GM18520 (cell line): ENCODE results near the gene PCMT1.
"Not testable (repeated sequence)": the region's sequence is repeated elsewhere in the genome, so short reads cannot be mapped to it uniquely, and the experiment has no call there.

ENCODE experiments used
- ATAC-seq: cut with Tn5 transposase; IDR thresholded peaks from one replicate; pipeline ENCODE4 v1.9.1; 2021; ENCODE audit not compliant: unreplicated experiment

PCMT1 gene

GRCh38 chr6:149749082-149749593 is 403 bp upstream of the PCMT1 start:
- ATAC-seq: not testable (repeated sequence)

GRCh38 chr6:149750136-149750609 is 632 bp downstream of the PCMT1 start:
- ATAC-seq: peak; percentile 17

- ATAC-seq: no peak
These were observed 1.7 kb downstream of the PCMT1 start for GRCh38 chr6:149751239-149751638.

- ATAC-seq: not testable (repeated sequence)
These were observed 2.4 kb downstream of the PCMT1 start for GRCh38 chr6:149751920-149752319.

- no peak for ATAC-seq
These were observed 3.2 kb downstream of the PCMT1 start for GRCh38 chr6:149752600-149753373.

- not testable (repeated sequence) for ATAC-seq
These were observed 3.8 kb downstream of the PCMT1 start for GRCh38 chr6:149753374-149753637.

GRCh38 chr6:149754548-149754947 is 5.0 kb downstream of the PCMT1 start:
- ATAC-seq: no peak

- ATAC-seq: no peak
These were observed 6.0 kb downstream of the PCMT1 start for GRCh38 chr6:149755300-149756260.

- ATAC-seq: no peak
These were observed 6.7 kb downstream of the PCMT1 start for GRCh38 chr6:149756261-149756636.

- peak; percentile 95 for ATAC-seq
These were observed 11.9 kb downstream of the PCMT1 start for GRCh38 chr6:149761438-149761837.

GRCh38 chr6:149763866-149764265 is 14.3 kb downstream of the PCMT1 start:
- ATAC-seq: no peak

- no peak for ATAC-seq
These were observed 16.7 kb downstream of the PCMT1 start for GRCh38 chr6:149766156-149766769.

- no peak for ATAC-seq
These were observed 20.1 kb downstream of the PCMT1 start for GRCh38 chr6:149769676-149770075.

- ATAC-seq: no peak
These were observed 21.6 kb downstream of the PCMT1 start for GRCh38 chr6:149771185-149771584.

- no peak for ATAC-seq
These were observed 22.4 kb downstream of the PCMT1 start for GRCh38 chr6:149771925-149772324.

- no peak for ATAC-seq
These were observed 28.1 kb downstream of the PCMT1 start for GRCh38 chr6:149777624-149778023.

- no peak for ATAC-seq
These were observed 30.1 kb downstream of the PCMT1 start for GRCh38 chr6:149779644-149779963.

- ATAC-seq: no peak
These were observed 32.2 kb downstream of the PCMT1 start for GRCh38 chr6:149781715-149782114.

- ATAC-seq: no peak
These were observed 32.8 kb downstream of the PCMT1 start for GRCh38 chr6:149782337-149782736.

GRCh38 chr6:149783551-149783950 is 34.0 kb downstream of the PCMT1 start:
- ATAC-seq: no peak

- ATAC-seq: no peak
These were observed 56.6 kb downstream of the PCMT1 start for GRCh38 chr6:149806127-149806526.

- no peak for ATAC-seq
These were observed 60.3 kb downstream of the PCMT1 start for GRCh38 chr6:149809798-149810197.
